ENCODE results near the gene HPCAL4. TPM values are rescaled to one million over a fixed set of nuclear protein-coding genes. Genes with fewer than 3 reads are reported as not detected.

Gene HPCAL4
- total RNA-seq, 1 donor from 2014 or later = 0.49 TPM

DNA sequence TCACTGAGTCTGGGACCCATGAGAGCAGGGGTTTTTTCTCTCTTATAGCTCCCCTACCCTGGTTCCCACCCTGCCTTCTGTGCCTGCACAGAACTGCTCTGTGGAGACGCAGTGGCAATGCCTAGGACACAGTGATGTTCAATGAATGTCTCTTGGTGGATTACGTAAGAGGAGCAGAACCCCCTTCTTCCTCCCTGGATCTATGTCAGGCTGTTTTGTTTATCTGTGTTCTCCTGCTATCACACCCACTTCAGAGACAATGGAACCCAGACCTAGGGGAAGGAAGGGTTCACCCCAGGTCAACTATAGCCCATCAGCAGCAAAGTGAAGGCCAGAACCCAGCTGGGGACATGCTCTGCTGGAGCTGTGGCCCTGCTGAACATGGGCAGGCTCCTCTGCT lies 2.0 kb downstream of the HPCAL4 start:
- Mint-ChIP-seq H3K27ac (ENCODE audit: unreplicated experiment) (no peak overlapping the region), H3K4me3 (no peak overlapping the region), H3K9me3 (no peaks in the 10 kb centered on the region), H3K36me3 (ENCODE audit: low read depth) (no peaks in the 10 kb centered on the region), H3K4me1 (peaks cover 15% of the 10 kb centered on the region), H3K27me3 (ENCODE audit: low read depth) (peaks cover 89% of the 10 kb centered on the region)
- no peak for DNase-seq (ENCODE audit: low read depth, low spot score)
- TF ChIP-seq, protein P1, sequence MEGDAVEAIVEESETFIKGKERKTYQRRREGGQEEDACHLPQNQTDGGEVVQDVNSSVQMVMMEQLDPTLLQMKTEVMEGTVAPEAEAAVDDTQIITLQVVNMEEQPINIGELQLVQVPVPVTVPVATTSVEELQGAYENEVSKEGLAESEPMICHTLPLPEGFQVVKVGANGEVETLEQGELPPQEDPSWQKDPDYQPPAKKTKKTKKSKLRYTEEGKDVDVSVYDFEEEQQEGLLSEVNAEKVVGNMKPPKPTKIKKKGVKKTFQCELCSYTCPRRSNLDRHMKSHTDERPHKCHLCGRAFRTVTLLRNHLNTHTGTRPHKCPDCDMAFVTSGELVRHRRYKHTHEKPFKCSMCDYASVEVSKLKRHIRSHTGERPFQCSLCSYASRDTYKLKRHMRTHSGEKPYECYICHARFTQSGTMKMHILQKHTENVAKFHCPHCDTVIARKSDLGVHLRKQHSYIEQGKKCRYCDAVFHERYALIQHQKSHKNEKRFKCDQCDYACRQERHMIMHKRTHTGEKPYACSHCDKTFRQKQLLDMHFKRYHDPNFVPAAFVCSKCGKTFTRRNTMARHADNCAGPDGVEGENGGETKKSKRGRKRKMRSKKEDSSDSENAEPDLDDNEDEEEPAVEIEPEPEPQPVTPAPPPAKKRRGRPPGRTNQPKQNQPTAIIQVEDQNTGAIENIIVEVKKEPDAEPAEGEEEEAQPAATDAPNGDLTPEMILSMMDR (conservative IDR thresholded peaks at IDR 0.05) = no peak

DNA sequence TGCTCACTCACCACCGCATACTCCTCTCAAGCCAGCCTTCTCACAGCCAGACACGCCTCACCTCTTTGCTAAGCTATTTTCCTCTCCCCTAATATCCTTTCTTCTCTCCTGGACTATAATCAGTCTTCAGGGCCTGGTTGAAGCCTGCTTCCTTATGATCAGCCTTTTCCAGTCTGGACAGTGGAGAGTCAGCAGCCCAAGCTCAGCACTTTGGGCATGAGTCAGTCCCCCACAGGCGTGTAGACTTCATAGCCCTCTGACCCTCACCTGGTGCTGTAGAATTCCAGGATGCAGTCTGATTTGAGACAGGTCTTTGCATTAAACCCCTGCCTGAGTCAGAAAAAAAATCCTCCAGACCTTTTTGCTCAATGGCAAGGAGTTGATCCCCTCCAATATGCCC lies 2.5 kb downstream of the HPCAL4 start:
- Mint-ChIP-seq H3K9me3 (no peaks in the 10 kb centered on the region), H3K36me3 (ENCODE audit: low read depth) (no peaks in the 10 kb centered on the region), H3K27ac (ENCODE audit: unreplicated experiment) (no peak overlapping the region), H3K27me3 (ENCODE audit: low read depth) (peaks cover 84% of the 10 kb centered on the region), H3K4me3 (no peak overlapping the region), H3K4me1 (peaks cover 15% of the 10 kb centered on the region)
- DNase-seq (ENCODE audit: low read depth, low spot score) = no peak
- TF ChIP-seq, protein P1 (conservative IDR thresholded peaks at IDR 0.05) = no peak

DNA sequence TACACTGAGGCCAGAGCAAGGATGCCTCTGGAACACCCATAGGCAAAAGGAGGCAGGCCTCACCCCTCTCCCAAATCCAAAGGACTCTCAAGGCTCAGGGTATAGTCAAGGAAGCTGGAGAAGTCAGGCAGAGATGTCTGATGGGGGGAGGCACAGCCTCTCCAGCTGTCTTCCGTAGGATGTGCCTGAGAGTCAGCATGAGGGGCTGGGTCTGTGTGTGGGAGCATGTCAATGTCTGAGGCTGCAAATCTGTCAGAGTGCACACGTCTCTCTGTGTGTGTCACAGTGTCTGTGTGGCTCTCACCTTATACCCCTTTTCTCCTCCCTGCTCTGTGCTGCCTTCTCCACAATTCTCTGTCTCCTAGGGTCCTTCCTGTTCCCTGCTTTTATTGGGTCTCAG lies 4.0 kb downstream of the HPCAL4 start:
- Mint-ChIP-seq H3K9me3 (no peaks in the 10 kb centered on the region), H3K27me3 (ENCODE audit: low read depth) (peaks cover 81% of the 10 kb centered on the region), H3K4me3 (no peak overlapping the region), H3K4me1 (peaks cover 15% of the 10 kb centered on the region), H3K36me3 (ENCODE audit: low read depth) (no peaks in the 10 kb centered on the region), H3K27ac (ENCODE audit: unreplicated experiment) (no peak overlapping the region)
- TF ChIP-seq, protein P1 (conservative IDR thresholded peaks at IDR 0.05) = no peak
- no peak for DNase-seq (ENCODE audit: low read depth, low spot score)

DNA sequence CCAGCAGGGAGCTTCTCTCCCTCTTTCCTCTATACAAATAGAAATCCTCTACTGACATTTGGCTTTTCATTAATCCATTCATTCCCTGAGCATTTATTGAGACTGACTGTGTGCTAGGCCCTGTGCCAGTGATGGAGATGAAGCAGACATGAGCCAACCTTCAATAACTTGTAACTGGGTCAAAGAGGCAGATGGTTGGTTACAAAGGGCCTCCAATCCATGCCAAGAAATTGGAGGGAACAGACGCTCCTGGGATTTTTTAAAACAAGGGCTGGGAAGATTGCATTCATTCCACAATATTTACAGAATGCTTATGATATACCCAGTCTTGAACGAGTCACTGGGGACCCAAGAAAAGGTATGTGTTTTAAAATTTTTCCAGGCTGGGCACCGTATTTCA lies 6.2 kb downstream of the HPCAL4 start:
- Mint-ChIP-seq H3K27me3 (ENCODE audit: low read depth) (peaks cover 78% of the 10 kb centered on the region), H3K4me3 (no peak overlapping the region), H3K27ac (ENCODE audit: unreplicated experiment) (no peak overlapping the region), H3K9me3 (no peaks in the 10 kb centered on the region), H3K36me3 (ENCODE audit: low read depth) (no peaks in the 10 kb centered on the region), H3K4me1 (peaks cover 9% of the 10 kb centered on the region)
- no peak for DNase-seq (ENCODE audit: low read depth, low spot score)
- TF ChIP-seq, protein P1 (conservative IDR thresholded peaks at IDR 0.05) = no peak

DNA sequence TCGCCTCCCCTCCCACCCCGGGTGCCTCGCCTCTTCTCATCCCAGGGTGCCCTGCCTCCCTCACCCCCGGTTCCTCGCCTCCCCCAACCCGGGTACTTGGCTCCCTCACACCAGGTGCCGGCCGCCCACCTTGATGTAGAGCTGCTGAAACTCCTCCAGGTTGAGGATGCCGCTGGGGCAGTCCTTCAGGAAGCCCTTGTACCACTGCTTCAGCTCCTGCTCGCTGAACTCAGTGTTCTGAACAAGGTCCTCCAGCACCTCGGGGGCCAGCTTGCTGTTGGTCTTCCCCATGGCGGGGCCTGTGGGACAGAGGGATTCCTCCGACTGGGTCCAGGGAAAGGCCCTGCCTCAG lies 6.9 kb downstream of the HPCAL4 start:
- TF ChIP-seq, protein P1 (conservative IDR thresholded peaks at IDR 0.05) = no peak
- peaks cover 2% of the 10 kb centered on the region for H3K4me1 Mint-ChIP-seq
- no peak for DNase-seq (ENCODE audit: low read depth, low spot score)
- no peaks in the 10 kb centered on the region for H3K9me3 Mint-ChIP-seq
- peaks cover 72% of the 10 kb centered on the region for H3K27me3 Mint-ChIP-seq (ENCODE audit: low read depth)
- H3K36me3 Mint-ChIP-seq (ENCODE audit: low read depth) = no peaks in the 10 kb centered on the region
- H3K27ac Mint-ChIP-seq (ENCODE audit: unreplicated experiment) = no peak overlapping the region
- no peak overlapping the region for H3K4me3 Mint-ChIP-seq

Data from neural crest cell (in vitro differentiated cells).